Measurements from ENCODE around the gene ATP9A. TPM values are rescaled to one million over a fixed set of nuclear protein-coding genes. Genes with fewer than 3 reads are reported as not detected.
"Not testable (repeated sequence)": the region's sequence is repeated elsewhere in the genome, so short reads cannot be mapped to it uniquely, and the experiment has no call there.

Gene ATP9A
- total RNA-seq, 2 experiments from 2014 or later = 0.58 to 0.65 TPM

DNA sequence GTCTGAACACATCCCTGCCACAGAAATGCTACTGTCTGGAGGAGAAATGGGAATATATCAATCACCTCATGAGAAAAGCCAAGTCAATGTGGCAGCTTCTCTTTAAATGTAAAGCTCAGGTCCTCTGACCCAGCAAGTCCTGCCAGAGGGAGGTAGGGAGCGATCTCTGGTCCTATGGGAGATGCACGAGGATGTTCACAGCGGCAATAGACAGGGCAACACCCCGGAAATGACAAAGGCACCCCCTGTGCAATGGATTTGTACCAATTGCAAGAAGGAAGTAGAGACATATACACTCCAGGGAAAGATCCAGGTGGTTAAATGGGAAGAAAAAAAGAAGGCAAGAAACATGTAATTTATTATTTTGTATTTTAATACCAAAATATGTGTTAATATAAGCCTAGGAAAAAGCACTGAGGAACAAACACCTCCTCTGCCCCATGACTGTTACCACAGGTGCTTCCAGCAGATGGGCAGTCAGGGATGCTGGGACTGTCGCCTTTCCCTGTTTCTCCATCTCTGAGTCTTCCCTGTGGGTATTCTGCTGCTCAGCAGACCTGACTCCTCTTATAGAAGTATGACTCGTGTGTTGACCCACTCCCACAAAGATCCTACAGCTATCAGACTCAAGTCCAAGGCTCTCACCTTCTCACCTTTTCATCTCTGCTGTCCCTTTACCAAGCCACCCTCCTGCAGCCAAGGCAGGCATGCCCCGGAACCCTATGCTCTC is 20.8 kb downstream of the ATP9A start:
- Mint-ChIP-seq H3K27me3 (peaks cover 2% of the 10 kb centered on the region), H3K4me1 (ENCODE audit: low read depth) (peaks cover 3% of the 10 kb centered on the region), H3K36me3 (ENCODE audit: low read depth) (no peaks in the 10 kb centered on the region), H3K27ac (no peak overlapping the region), H3K4me3 (no peak overlapping the region), H3K9me3 (no peaks in the 10 kb centered on the region)
- POLR2A ChIA-PET = no interaction called here
- no peak for DNase-seq
- TF ChIP-seq, protein P1, sequence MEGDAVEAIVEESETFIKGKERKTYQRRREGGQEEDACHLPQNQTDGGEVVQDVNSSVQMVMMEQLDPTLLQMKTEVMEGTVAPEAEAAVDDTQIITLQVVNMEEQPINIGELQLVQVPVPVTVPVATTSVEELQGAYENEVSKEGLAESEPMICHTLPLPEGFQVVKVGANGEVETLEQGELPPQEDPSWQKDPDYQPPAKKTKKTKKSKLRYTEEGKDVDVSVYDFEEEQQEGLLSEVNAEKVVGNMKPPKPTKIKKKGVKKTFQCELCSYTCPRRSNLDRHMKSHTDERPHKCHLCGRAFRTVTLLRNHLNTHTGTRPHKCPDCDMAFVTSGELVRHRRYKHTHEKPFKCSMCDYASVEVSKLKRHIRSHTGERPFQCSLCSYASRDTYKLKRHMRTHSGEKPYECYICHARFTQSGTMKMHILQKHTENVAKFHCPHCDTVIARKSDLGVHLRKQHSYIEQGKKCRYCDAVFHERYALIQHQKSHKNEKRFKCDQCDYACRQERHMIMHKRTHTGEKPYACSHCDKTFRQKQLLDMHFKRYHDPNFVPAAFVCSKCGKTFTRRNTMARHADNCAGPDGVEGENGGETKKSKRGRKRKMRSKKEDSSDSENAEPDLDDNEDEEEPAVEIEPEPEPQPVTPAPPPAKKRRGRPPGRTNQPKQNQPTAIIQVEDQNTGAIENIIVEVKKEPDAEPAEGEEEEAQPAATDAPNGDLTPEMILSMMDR (IDR thresholded peaks at IDR 0.05) = no peak
- intact Hi-C loops (cut with micrococcal nuclease) = no loop called here
- CTCF ChIA-PET = no interaction called here
- no peak for ATAC-seq

DNA sequence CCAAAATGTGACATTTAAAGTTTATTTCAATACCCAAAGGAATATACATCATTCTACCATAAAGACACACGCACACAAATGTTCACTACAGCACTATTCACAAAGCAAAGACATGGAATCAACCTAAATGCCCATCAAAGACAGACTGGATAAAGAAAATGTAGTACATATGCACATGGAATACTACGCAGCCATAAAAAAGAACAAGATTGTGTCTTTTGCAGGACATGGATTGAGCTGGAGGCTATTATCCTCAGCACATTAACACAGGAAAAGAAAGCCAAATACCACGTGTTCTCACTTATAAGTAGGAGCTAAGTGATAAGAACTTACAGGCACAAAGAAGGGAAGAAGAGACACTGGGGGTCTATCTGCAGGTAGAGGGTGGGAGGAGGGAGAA is 22.4 kb downstream of the ATP9A start:
- intact Hi-C loops (cut with micrococcal nuclease) = no loop called here
- H3K4me3 Mint-ChIP-seq = no peak overlapping the region
- ATAC-seq (no peak), DNase-seq (no peak)
- H3K27me3 Mint-ChIP-seq = peaks cover 2% of the 10 kb centered on the region
- no peaks in the 10 kb centered on the region for H3K9me3 Mint-ChIP-seq
- H3K36me3 Mint-ChIP-seq (ENCODE audit: low read depth) = no peaks in the 10 kb centered on the region
- ChIA-PET POLR2A (no interaction called here), CTCF (no interaction called here)
- H3K27ac Mint-ChIP-seq = no peak overlapping the region
- TF ChIP-seq, protein P1 (IDR thresholded peaks at IDR 0.05) = no peak
- peaks cover 3% of the 10 kb centered on the region for H3K4me1 Mint-ChIP-seq (ENCODE audit: low read depth)

DNA sequence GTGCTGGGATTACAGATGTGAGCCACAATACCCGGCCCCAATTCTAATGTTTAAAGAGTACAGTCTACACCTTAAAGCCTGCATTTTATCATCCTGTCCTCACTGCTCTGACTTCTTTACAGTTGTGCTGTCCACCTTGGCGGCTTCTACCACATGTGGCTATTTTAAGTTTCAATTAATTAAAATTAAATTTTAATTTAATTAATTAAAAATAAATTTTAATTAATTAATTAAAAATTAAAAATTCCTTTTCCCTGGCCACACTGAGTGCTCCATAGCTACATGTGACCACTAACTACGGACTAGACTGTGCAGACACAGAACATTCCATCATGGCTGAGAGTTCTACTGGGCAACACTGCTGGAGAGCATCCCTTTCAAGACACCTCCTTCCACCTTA is 27.4 kb downstream of the ATP9A start:
- Mint-ChIP-seq H3K9me3 (no peaks in the 10 kb centered on the region), H3K27ac (no peak overlapping the region), H3K4me1 (ENCODE audit: low read depth) (no peaks in the 10 kb centered on the region), H3K36me3 (ENCODE audit: low read depth) (no peaks in the 10 kb centered on the region), H3K4me3 (no peak overlapping the region), H3K27me3 (peaks cover under 1% of the 10 kb centered on the region)
- ChIA-PET POLR2A (no interaction called here), CTCF (no interaction called here)
- intact Hi-C loops (cut with micrococcal nuclease) = no loop called here
- DNase-seq = no peak
- TF ChIP-seq, protein P1 (IDR thresholded peaks at IDR 0.05) = no peak
- no peak for ATAC-seq

DNA sequence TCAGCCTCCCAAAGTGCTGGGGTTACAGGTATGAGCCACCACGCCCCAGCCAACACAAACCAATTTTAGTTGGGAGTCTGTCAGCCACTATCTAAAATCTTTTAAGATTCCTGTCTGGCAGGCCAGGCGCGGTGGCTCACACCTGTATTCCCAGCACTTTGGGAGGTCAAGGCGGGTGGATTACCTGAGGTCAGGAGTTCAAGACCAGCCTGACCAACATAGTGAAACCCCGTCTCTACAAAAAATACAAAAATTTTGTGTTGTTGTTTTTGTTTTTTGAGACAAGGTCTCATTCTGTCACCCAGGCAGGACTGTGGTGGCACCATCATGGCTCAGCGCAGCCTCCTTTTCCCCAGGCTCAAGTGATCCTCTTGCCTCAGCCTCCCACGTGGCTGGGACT is 27.9 kb downstream of the ATP9A start:
- ATAC-seq; POLR2A ChIA-PET; H3K27ac Mint-ChIP-seq; H3K4me3 Mint-ChIP-seq; H3K36me3 Mint-ChIP-seq (ENCODE audit: low read depth); intact Hi-C loops (cut with micrococcal nuclease); CTCF ChIA-PET; H3K27me3 Mint-ChIP-seq; H3K4me1 Mint-ChIP-seq (ENCODE audit: low read depth); H3K9me3 Mint-ChIP-seq; DNase-seq: not testable (repeated sequence)

DNA sequence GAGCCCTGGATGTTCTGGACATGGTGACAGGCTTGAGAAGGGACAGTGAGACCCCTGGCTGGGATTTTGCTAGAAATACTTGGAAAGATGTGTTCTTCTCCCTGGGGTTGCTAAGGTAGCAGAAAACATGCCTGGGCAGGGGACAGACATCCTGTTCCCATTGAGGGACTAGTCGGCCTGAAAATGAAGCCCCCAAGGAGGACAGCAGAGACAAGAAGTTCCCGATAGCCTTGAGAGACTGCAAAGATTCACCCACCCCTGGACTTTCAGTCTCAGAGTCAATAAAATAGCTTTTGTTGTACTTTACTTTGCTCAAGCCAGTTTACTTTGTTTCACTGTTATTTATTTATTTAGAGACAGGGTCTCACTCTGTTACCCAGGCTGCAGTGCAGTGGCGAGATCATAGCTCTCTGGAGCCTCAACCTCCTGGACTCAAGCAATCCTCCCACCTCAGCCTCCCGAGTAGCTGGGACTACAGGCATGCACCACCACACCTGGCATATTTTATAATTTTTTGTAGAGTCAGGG is 28.4 kb downstream of the ATP9A start:
- DNase-seq = no peak
- no peaks in the 10 kb centered on the region for H3K27me3 Mint-ChIP-seq
- intact Hi-C loops (cut with micrococcal nuclease) = no loop called here
- no peaks in the 10 kb centered on the region for H3K9me3 Mint-ChIP-seq
- no peak overlapping the region for H3K4me3 Mint-ChIP-seq
- no peaks in the 10 kb centered on the region for H3K4me1 Mint-ChIP-seq (ENCODE audit: low read depth)
- H3K27ac Mint-ChIP-seq = no peak overlapping the region
- TF ChIP-seq, protein P1 (IDR thresholded peaks at IDR 0.05) = no peak
- no peak for ATAC-seq
- CTCF ChIA-PET = no interaction called here
- POLR2A ChIA-PET = no interaction called here
- H3K36me3 Mint-ChIP-seq (ENCODE audit: low read depth) = no peaks in the 10 kb centered on the region

Measured in activated CD8-positive, alpha-beta T cell treated with anti-CD3 and anti-CD28 coated beads for 36 hours (primary cell).